DND-41 (cell line): ENCODE data around the gene BACH2.

ENCODE experiments used
- ATAC-seq: fragments of 200-7000 bp; cut with Tn5 transposase; 3 replicates; pipeline ENCODE4 v1.9.1; 2021; ENCODE audit warnings: low read depth; ENCODE audit not compliant: insufficient read depth
- DNase-seq: peaks from one replicate; pipeline ENCODE4 v3.0.0-alpha.2; 2020
- H2AFZ ChIP-seq: 2 replicates; pipeline ENCODE4 v1.6.0; 2012; ENCODE audit warnings: low read depth, low read length
- H3K27ac ChIP-seq: 2 replicates; pipeline ENCODE4 v1.5.1; 2012; ENCODE audit warnings: low read length, inconsistent platforms
- H3K27me3 ChIP-seq: fragments of 200-600 bp; sonication (generic); 2 replicates; pipeline ENCODE4 v1.6.0; 2012; ENCODE audit warnings: low read length, mild to moderate bottlenecking, inconsistent platforms; ENCODE audit not compliant: insufficient read depth, poor library complexity
- H3K36me3 ChIP-seq: 2 replicates; pipeline ENCODE4 v1.5.1; 2012; ENCODE audit warnings: low read length, inconsistent platforms; ENCODE audit not compliant: insufficient read depth
- H3K4me1 ChIP-seq: 2 replicates; pipeline ENCODE4 v1.5.1; 2012; ENCODE audit warnings: mild to moderate bottlenecking, low read length; ENCODE audit not compliant: insufficient read depth
- H3K4me2 ChIP-seq: 2 replicates; pipeline ENCODE4 v1.6.0; 2012; ENCODE audit warnings: mild to moderate bottlenecking, moderate library complexity, low read length, inconsistent platforms; ENCODE audit not compliant: insufficient read depth
- H3K4me3 ChIP-seq, 2 experiments: fragments of 200-600 bp in 1 of 2; shearing (Covaris generic) in 1 of 2; 2 replicates each; pipeline ENCODE4 v1.5.1; 2012 to 2016; ENCODE audit warnings: inconsistent platforms in 2 of 2, low read length in 2 of 2, mild to moderate bottlenecking in 2 of 2, low read depth in 1 of 2, moderate library complexity in 1 of 2
- H3K79me2 ChIP-seq: 2 replicates; pipeline ENCODE4 v1.6.0; 2012; ENCODE audit warnings: low read length, inconsistent platforms; ENCODE audit not compliant: insufficient read depth
- H3K9ac ChIP-seq: 2 replicates; pipeline ENCODE4 v1.6.0; 2012; ENCODE audit warnings: low read depth, mild to moderate bottlenecking, inconsistent platforms, low read length, moderate library complexity
- H3K9me3 ChIP-seq: 2 replicates; pipeline ENCODE4 v1.5.1; 2012; ENCODE audit warnings: low read length, moderate library complexity, mild to moderate bottlenecking, inconsistent platforms; ENCODE audit not compliant: insufficient read depth, severe bottlenecking
- H4K20me1 ChIP-seq: 2 replicates; pipeline ENCODE4 v1.6.0; 2012; ENCODE audit warnings: low read length; ENCODE audit not compliant: insufficient read depth
- EZH2 ChIP-seq: IDR thresholded peaks from 3 replicates; pipeline ENCODE4 v1.6.1; 2012; ENCODE audit warnings: borderline replicate concordance, low read depth, mild to moderate bottlenecking, moderate library complexity, low read length, inconsistent platforms; ENCODE audit not compliant: severe bottlenecking
- TF ChIP-seq, protein P1 (sequence below): IDR thresholded peaks from 2 replicates; pipeline ENCODE4 v1.5.1; 2012; ENCODE audit warnings: borderline replicate concordance, low read length, moderate library complexity, mild to moderate bottlenecking; ENCODE audit not compliant: poor library complexity, severe bottlenecking; ENCODE audit errors: extremely low read depth

BACH2 gene

DNA sequence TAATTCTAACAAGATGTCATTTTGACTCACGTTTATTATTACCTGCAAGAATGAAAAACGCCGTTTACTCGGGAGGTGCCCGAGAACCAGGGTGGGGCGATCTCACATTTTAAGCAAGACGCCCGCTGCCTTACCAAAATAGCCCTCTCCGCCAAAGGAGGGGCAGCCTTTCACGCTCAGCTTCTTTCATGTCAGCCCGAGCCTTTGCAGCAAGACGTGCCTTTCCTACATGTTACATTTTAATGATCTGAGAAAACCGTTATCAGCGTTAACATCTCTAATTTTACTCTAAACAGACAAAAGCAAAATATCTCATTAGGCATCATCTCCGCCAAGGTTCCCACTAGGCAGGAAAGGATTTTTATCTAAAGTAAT, 2.0 kb downstream of the BACH2 start:
- H3K79me2 ChIP-seq, result peaks cover 2% of the 10 kb centered on the region; the same call in 1 of the 2 replicates
- no peak for TF ChIP-seq EZH2
- TF ChIP-seq, protein P1, sequence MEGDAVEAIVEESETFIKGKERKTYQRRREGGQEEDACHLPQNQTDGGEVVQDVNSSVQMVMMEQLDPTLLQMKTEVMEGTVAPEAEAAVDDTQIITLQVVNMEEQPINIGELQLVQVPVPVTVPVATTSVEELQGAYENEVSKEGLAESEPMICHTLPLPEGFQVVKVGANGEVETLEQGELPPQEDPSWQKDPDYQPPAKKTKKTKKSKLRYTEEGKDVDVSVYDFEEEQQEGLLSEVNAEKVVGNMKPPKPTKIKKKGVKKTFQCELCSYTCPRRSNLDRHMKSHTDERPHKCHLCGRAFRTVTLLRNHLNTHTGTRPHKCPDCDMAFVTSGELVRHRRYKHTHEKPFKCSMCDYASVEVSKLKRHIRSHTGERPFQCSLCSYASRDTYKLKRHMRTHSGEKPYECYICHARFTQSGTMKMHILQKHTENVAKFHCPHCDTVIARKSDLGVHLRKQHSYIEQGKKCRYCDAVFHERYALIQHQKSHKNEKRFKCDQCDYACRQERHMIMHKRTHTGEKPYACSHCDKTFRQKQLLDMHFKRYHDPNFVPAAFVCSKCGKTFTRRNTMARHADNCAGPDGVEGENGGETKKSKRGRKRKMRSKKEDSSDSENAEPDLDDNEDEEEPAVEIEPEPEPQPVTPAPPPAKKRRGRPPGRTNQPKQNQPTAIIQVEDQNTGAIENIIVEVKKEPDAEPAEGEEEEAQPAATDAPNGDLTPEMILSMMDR, result no peak
- H3K36me3 ChIP-seq, result no peaks in the 10 kb centered on the region; the same call in 1 of the 2 replicates
- no peaks in the 10 kb centered on the region for H4K20me1 ChIP-seq
- no peak for DNase-seq
- H3K9me3 ChIP-seq, result no peaks in the 10 kb centered on the region
- no peak overlapping the region for H3K4me3 ChIP-seq
- no peak overlapping the region for H3K9ac ChIP-seq
- no peaks in the 10 kb centered on the region for H3K27me3 ChIP-seq
- H3K4me1 ChIP-seq, result peaks cover 17% of the 10 kb centered on the region
- no peak overlapping the region for H3K27ac ChIP-seq
- H2AFZ ChIP-seq, result no peak overlapping the region
- H3K4me2 ChIP-seq, result no peak overlapping the region
- ATAC-seq, result no peak

DNA sequence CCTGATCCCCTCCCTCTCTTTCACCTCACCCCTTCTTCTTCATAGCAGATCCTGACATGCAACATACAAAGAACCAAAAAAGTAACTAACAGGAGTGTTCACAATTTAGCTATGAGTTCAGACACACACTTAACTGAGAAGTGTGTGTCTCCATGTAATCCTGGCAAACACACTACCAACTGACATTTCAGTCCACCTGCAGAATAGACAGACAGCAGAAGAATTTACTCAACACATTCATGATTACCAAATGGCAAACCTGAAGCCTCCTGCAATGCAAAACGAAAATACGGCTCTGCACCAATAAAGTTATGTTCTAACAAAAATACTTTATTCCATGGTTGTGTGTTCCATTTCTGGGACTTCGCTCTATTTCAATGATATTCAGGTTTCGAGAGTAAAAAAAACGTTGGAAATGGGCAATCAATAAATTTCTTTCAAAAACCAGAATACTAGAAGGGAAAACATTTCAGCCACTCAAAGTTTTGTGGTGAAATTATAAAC, 2.6 kb downstream of the BACH2 start:
- Histone ChIP-seq H2AFZ (no peak overlapping the region), H3K9ac (no peak overlapping the region), H3K27ac (no peak overlapping the region), H3K27me3 (no peaks in the 10 kb centered on the region), H3K79me2 (peaks cover 2% of the 10 kb centered on the region; the same call in 1 of the 2 replicates), H3K36me3 (no peaks in the 10 kb centered on the region; the same call in 1 of the 2 replicates), H3K4me1 (peaks cover 17% of the 10 kb centered on the region), H3K4me3 (no peak overlapping the region), H3K4me2 (no peak overlapping the region), H4K20me1 (no peaks in the 10 kb centered on the region), H3K9me3 (no peaks in the 10 kb centered on the region)
- ATAC-seq, result no peak
- TF ChIP-seq, protein P1, result no peak
- no peak for TF ChIP-seq EZH2
- no peak for DNase-seq

DNA sequence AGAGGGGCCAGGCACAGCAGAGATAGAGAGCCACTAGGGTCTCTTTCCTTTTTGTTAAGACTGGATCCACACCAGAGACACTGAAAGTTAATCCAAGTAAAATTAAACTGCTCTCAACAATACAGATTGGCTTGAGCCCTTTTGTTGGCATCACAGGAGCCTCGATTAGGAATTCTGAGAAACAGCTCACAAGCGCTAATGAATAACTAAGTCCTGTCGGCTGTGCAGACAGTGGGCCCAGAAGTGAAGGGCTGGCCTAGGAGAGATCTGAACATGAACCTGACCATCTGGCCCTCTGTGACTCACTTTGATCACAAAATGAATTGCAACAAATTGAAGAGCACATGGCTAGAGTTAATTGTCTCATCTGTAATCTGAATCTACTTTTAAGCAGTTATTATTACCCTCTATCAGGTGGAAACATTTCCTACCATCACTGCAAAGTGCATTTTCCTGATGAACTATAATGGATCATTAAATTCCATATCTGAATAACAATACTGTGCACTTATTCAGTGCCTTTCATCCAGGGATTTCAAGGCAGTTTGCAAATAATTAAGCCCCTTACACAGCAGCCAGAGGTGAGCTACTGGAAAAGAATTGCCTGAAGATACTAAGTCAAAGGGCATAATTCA, 3.2 kb downstream of the BACH2 start:
- Histone ChIP-seq H4K20me1 (no peaks in the 10 kb centered on the region), H3K9me3 (no peaks in the 10 kb centered on the region), H3K4me2 (no peak overlapping the region), H3K27me3 (no peaks in the 10 kb centered on the region), H3K27ac (no peak overlapping the region), H3K36me3 (no peaks in the 10 kb centered on the region; the same call in 1 of the 2 replicates), H3K4me1 (peaks cover 17% of the 10 kb centered on the region), H2AFZ (no peak overlapping the region), H3K4me3 (no peak overlapping the region), H3K9ac (no peak overlapping the region), H3K79me2 (peaks cover 2% of the 10 kb centered on the region; the same call in 1 of the 2 replicates)
- TF ChIP-seq, protein P1, result no peak
- TF ChIP-seq EZH2, result no peak
- no peak for DNase-seq
- ATAC-seq, result no peak
